H1 (cell line): ENCODE results near the gene DPY19L1. TPM values are rescaled to one million over a fixed set of nuclear protein-coding genes. Genes with fewer than 3 reads are reported as not detected.

Experiments used
- CTCF ChIA-PET: fragments of 300-600 bp; sonication (Branson Sonifier 250); formaldehyde crosslinking; loops from one replicate; lab custom pipeline; 2021; ENCODE audit not compliant: partially characterized antibody; lab: Charles Lee
- POLR2A ChIA-PET: fragments of 300-600 bp; sonication (Branson Sonifier 250); formaldehyde crosslinking; loops from one replicate; lab custom pipeline; 2021; ENCODE audit warnings: inconsistent platforms; ENCODE audit not compliant: partially characterized antibody; lab: Charles Lee
- DNase-seq, 2 experiments: peaks; one replicate each; pipeline versions ENCODE4 v3.0.0 to v3.0.0-alpha.2; 2010 to 2022; ENCODE audit warnings: low spot score in 2 of 2, low read depth in 1 of 2, mixed read lengths in 1 of 2
- FAIRE-seq: peaks from 2 replicates; lab custom pipeline; 2011; peaks lifted over from hg19 to GRCh38; lab: Jason Lieb, UNC
- H2AFZ ChIP-seq: 2 replicates; pipeline ENCODE4 v1.8.1; 2012; ENCODE audit warnings: low read length, inconsistent platforms
- H2AK5ac ChIP-seq: 2 replicates; pipeline ENCODE4 v1.6.1; 2013; ENCODE audit warnings: low read depth, low read length
- H2BK120ac ChIP-seq: replicated peaks from 2 replicates; pipeline ENCODE3; 2013; ENCODE audit warnings: low read depth, low read length, inconsistent platforms
- H2BK12ac ChIP-seq: 2 replicates; pipeline ENCODE4 v1.6.1; 2013; ENCODE audit warnings: low read depth, low read length
- H2BK15ac ChIP-seq: 2 replicates; pipeline ENCODE4 v1.6.1; 2013; ENCODE audit warnings: low read length
- H2BK20ac ChIP-seq: 2 replicates; pipeline ENCODE4 v1.6.1; 2013; ENCODE audit warnings: low read length
- H2BK5ac ChIP-seq: 2 replicates; pipeline ENCODE4 v1.6.1; 2013; ENCODE audit warnings: low read depth, low read length
- H3K14ac ChIP-seq: 2 replicates; pipeline ENCODE4 v1.6.1; 2013; ENCODE audit warnings: inconsistent platforms; ENCODE audit not compliant: insufficient read length
- H3K18ac ChIP-seq: 2 replicates; pipeline ENCODE4 v1.6.1; 2013; ENCODE audit warnings: low read length; ENCODE audit errors: extremely low read depth
- H3K23ac ChIP-seq: 2 replicates; pipeline ENCODE4 v1.6.1; 2013; ENCODE audit warnings: inconsistent platforms; ENCODE audit not compliant: insufficient read length
- H3K23me2 ChIP-seq: 2 replicates; pipeline ENCODE4 v1.6.1; 2013; ENCODE audit warnings: low read depth, low read length
- H3K27ac ChIP-seq: 2 replicates; pipeline ENCODE4 v1.6.1; 2011; ENCODE audit warnings: low read depth, low read length, inconsistent platforms
- H3K27me3 ChIP-seq, 4 experiments: replicated peaks in 1 of 4; 1 replicate in 1 of 4; 2 replicates in 3 of 4; pipeline versions ENCODE4 v1.6.1 to v1.8.1; 2011 to 2013; ENCODE audit warnings: low read length in 3 of 4, mild to moderate bottlenecking in 3 of 4, inconsistent platforms in 2 of 4, mixed read lengths in 2 of 4, moderate library complexity in 1 of 4; ENCODE audit not compliant: control insufficient read depth in 3 of 4, insufficient read depth in 3 of 4; ENCODE audit errors: extremely low read depth in 1 of 4
- H3K36me3 ChIP-seq, 4 experiments: 2 replicates each; pipeline versions ENCODE4 v1.6.1 to v1.8.1; 2011 to 2013; ENCODE audit warnings: mild to moderate bottlenecking in 4 of 4, low read length in 3 of 4, moderate library complexity in 2 of 4, control low read depth in 1 of 4, inconsistent platforms in 1 of 4; ENCODE audit not compliant: insufficient read depth in 4 of 4, control insufficient read depth in 2 of 4
- H3K4ac ChIP-seq: replicated peaks from 2 replicates; pipeline ENCODE3; 2013; ENCODE audit warnings: low read length, low read depth, mixed read lengths, inconsistent platforms; ENCODE audit not compliant: insufficient read length
- H3K4me1 ChIP-seq, 4 experiments: replicated peaks in 1 of 4; 1 replicate in 1 of 4; 2 replicates in 3 of 4; pipeline versions ENCODE4 v1.6.1 to v1.8.1; 2011 to 2013; ENCODE audit warnings: low read length in 3 of 4, inconsistent platforms in 2 of 4, mixed read lengths in 1 of 4; ENCODE audit not compliant: insufficient read depth in 4 of 4, control insufficient read depth in 3 of 4
- H3K4me2 ChIP-seq, 2 experiments: 2 replicates each; pipeline versions ENCODE4 v1.6.1 to v1.8.1; 2011 to 2013; ENCODE audit warnings: low read depth in 2 of 2, low read length in 2 of 2, control low read depth in 1 of 2, inconsistent platforms in 1 of 2, mild to moderate bottlenecking in 1 of 2; ENCODE audit not compliant: insufficient read depth in 1 of 2
- H3K4me3 ChIP-seq, 4 experiments: fragments of 200-600, 300-600 bp in 1 of 4; sonication (generic), shearing (Covaris generic), sonication (Bioruptor Twin) in 1 of 4; 2 replicates each; pipeline versions ENCODE4 v1.5.1 to v1.8.1; 2011 to 2016; ENCODE audit warnings: low read length in 4 of 4, low read depth in 3 of 4, control low read depth in 2 of 4, inconsistent platforms in 2 of 4, mild to moderate bottlenecking in 2 of 4, mixed read lengths in 1 of 4, moderate library complexity in 1 of 4; ENCODE audit not compliant: insufficient read depth in 2 of 4; ENCODE audit errors: extremely low read depth in 1 of 4
- H3K56ac ChIP-seq: replicated peaks from 2 replicates; pipeline ENCODE3; 2013; ENCODE audit warnings: low read depth, mild to moderate bottlenecking, mixed read lengths, low read length, inconsistent platforms; ENCODE audit not compliant: insufficient read length
- H3K79me1 ChIP-seq: 2 replicates; pipeline ENCODE4 v1.6.1; 2013; ENCODE audit warnings: low read depth, low read length, control low read depth
- H3K79me2 ChIP-seq, 2 experiments: 2 replicates each; pipeline versions ENCODE4 v1.6.1 to v1.8.1; 2012 to 2013; ENCODE audit warnings: low read length in 2 of 2, mild to moderate bottlenecking in 2 of 2, inconsistent platforms in 1 of 2; ENCODE audit not compliant: insufficient read depth in 2 of 2, control insufficient read depth in 1 of 2
- H3K9ac ChIP-seq, 4 experiments: replicated peaks in 1 of 4; 1 replicate in 1 of 4; 2 replicates in 3 of 4; pipeline versions ENCODE4 v1.6.1 to v1.8.1; 2011 to 2013; ENCODE audit warnings: low read depth in 3 of 4, low read length in 3 of 4, control low read depth in 2 of 4, mild to moderate bottlenecking in 2 of 4, moderate library complexity in 2 of 4, inconsistent platforms in 1 of 4; ENCODE audit errors: extremely low read depth in 1 of 4
- H3K9me3 ChIP-seq, 2 experiments: 2 replicates each; pipeline versions ENCODE4 v1.6.1 to v1.8.1; 2012 to 2013; ENCODE audit warnings: mild to moderate bottlenecking in 2 of 2, moderate library complexity in 2 of 2, control low read depth in 1 of 2, inconsistent platforms in 1 of 2, low read depth in 1 of 2, low read length in 1 of 2, mixed read lengths in 1 of 2; ENCODE audit not compliant: insufficient read depth in 2 of 2
- H4K20me1 ChIP-seq, 2 experiments: replicated peaks in 1 of 2; 2 replicates each; pipeline versions ENCODE3 to v1.8.1; 2011 to 2013; ENCODE audit warnings: inconsistent platforms in 2 of 2, low read length in 2 of 2, mild to moderate bottlenecking in 1 of 2; ENCODE audit not compliant: insufficient read depth in 2 of 2, control insufficient read depth in 1 of 2
- H4K5ac ChIP-seq: 2 replicates; pipeline ENCODE4 v1.6.1; 2013; ENCODE audit warnings: low read length, low read depth, mixed read lengths, inconsistent platforms; ENCODE audit not compliant: insufficient read length
- H4K8ac ChIP-seq: 2 replicates; pipeline ENCODE4 v1.8.0; 2013; ENCODE audit warnings: mild to moderate bottlenecking, moderate library complexity, low read length, inconsistent platforms; ENCODE audit not compliant: insufficient read depth; ENCODE audit errors: extremely low read depth
- H4K91ac ChIP-seq: replicated peaks from 2 replicates; pipeline ENCODE3; 2013; ENCODE audit warnings: low read length, mixed read lengths, inconsistent platforms; ENCODE audit not compliant: insufficient read length
- PHF8 ChIP-seq: fragments of 200-600 bp; sonication (generic); conservative IDR thresholded peaks from 2 replicates; pipeline ENCODE4 v1.7.1; 2012; ENCODE audit warnings: low read depth, mild to moderate bottlenecking, inconsistent platforms, low read length, moderate library complexity
- POU5F1 ChIP-seq: IDR thresholded peaks from 2 replicates; pipeline ENCODE4 v1.6.1; 2011; ENCODE audit warnings: low read depth, mild to moderate bottlenecking, low read length, moderate library complexity
- WGBS, 2 experiments: shearing (Covaris generic) in 1 of 2; methylation state at CpG; one replicate each; pipeline versions ENCODE4 v1.1.6 to v1.1.7; 2013 to 2015; ENCODE audit warnings: low lambda C conversion rate in 2 of 2, mixed read lengths in 2 of 2, inconsistent platforms in 1 of 2, low coverage in 1 of 2, missing lambda C conversion rate in 1 of 2; ENCODE audit not compliant: insufficient replicate concordance in 2 of 2, insufficient coverage in 1 of 2, insufficient read length in 1 of 2; ENCODE audit errors: extremely low coverage in 1 of 2, missing lambda C conversion rate in 1 of 2; 5-methylcytosine and 5-hydroxymethylcytosine counted together
- polyA plus RNA-seq, 7 experiments: library from polyadenylated mRNA; depleted of rRNA in 3 of 7; stranded (reverse) in 5 of 7; unstranded in 2 of 7; fragments of >200 nt in 5 of 7; fragments of 200-250 nt in 2 of 7; gene quantifications; 1 replicate in 5 of 7; 2 replicates in 1 of 7; 4 replicates in 1 of 7; pipeline versions ENCODE4 v1.2.1 to v1.2.3, GENCODE V29; 2011 to 2013; ENCODE audit warnings: missing spikeins in 2 of 7, mixed read lengths in 2 of 7
- total RNA-seq: library from RNA; stranded (reverse); fragmentation: NEBNext Ultra II Directional; extraction: Animal tissue kit (Norgen Biotek cat#: 25700); gene quantifications from 2 replicates; pipeline ENCODE4 v1.2.1, GENCODE V29; 2021

The DPY19L1 gene
- total and polyA plus RNA-seq, 2 of the 8 experiments (the other 6 are each of a cell fraction or from before 2014, with no cell fraction given), result 14.1 to 23.3 TPM

- H3K4me2 ChIP-seq, result no peak overlapping the region
- H2BK20ac ChIP-seq, result no peak overlapping the region
- no peak overlapping the region for H2BK5ac ChIP-seq
- H4K5ac ChIP-seq, result no peak overlapping the region
- H3K23ac ChIP-seq, result no peak overlapping the region
- H3K36me3 ChIP-seq, result no peaks in the 10 kb centered on the region
- H3K4me1 ChIP-seq, result no peaks in the 10 kb centered on the region
- no peaks in the 10 kb centered on the region for H4K20me1 ChIP-seq
- no peak overlapping the region for H3K14ac ChIP-seq
- H3K79me1 ChIP-seq, result no peaks in the 10 kb centered on the region
- no peak overlapping the region for H3K4me3 ChIP-seq
- no peak overlapping the region for H3K18ac ChIP-seq
- CTCF ChIA-PET, result interaction anchor here (1.7 kb wide), 1 partner anchor 168 kb away, joined by 3 read pairs; no protein-coding TSS in a partner anchor
- H4K8ac ChIP-seq, result no peak overlapping the region
- DNase-seq, result no peak
- no peak overlapping the region for H3K4ac ChIP-seq
- no peaks in the 10 kb centered on the region for H3K23me2 ChIP-seq
- FAIRE-seq, result no peak
- H3K27ac ChIP-seq, result no peak overlapping the region
- no peak overlapping the region for H2AFZ ChIP-seq
- no peak overlapping the region for H3K56ac ChIP-seq
- H2AK5ac ChIP-seq, result no peak overlapping the region
- H3K79me2 ChIP-seq, result no peaks in the 10 kb centered on the region
- no peak overlapping the region for H2BK120ac ChIP-seq
- H3K27me3 ChIP-seq, result no peaks in the 10 kb centered on the region
- H3K9me3 ChIP-seq, result no peaks in the 10 kb centered on the region
- H2BK12ac ChIP-seq, result no peak overlapping the region
- no peak overlapping the region for H2BK15ac ChIP-seq
- H4K91ac ChIP-seq, result no peak overlapping the region
- 88% methylated on average over 12 of the region's 12 CpGs; no CpG with 5 or more reads in 1 of the 2 experiments for WGBS, 2 experiments
- POLR2A ChIA-PET, result no interaction called here
- H3K9ac ChIP-seq, result no peak overlapping the region
- TF ChIP-seq PHF8, result no peak
- no peak for TF ChIP-seq POU5F1
These were observed 45.1 kb downstream of the DPY19L1 start for GRCh38 chr7:34991938-34992840.
